ENCODE data around the gene ANKRD29. TPM values are rescaled to one million over a fixed set of nuclear protein-coding genes. Genes with fewer than 3 reads are reported as not detected.
"Not testable (repeated sequence)": the region's sequence is repeated elsewhere in the genome, so short reads cannot be mapped to it uniquely, and the experiment has no call there.

Gene ANKRD29
- total RNA-seq, 1 donor from 2014 or later = 11.9 TPM

DNA sequence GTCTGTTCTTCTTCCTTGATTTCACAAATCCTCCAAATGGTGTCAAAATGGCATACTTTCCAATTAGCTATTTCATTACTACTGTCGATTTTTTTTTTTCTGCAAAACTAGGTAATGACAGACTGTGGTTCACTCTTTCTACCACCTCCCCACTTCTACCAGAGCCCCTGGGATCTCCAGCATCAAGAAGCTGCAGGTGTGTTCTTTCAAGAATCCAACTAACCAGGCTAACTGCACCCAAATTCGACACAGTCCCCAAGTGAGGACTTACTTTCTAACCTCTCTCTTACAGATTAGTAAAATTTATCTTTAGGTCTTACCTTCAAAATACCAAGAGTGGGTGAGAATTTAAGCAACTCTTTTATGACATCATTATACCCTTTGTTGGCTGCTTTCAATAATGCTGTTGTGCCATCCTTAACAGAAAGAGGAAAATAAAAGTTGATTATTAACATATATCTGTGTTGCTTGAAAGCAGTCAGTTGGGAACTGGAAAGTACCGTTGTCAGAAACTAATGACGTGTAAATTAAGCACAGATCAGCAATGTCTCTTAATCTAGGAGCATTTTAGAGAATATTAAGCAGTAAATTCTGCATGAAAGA, 45.2 kb downstream of the ANKRD29 start:
- no peak for DNase-seq (ENCODE audit: low spot score)

DNA sequence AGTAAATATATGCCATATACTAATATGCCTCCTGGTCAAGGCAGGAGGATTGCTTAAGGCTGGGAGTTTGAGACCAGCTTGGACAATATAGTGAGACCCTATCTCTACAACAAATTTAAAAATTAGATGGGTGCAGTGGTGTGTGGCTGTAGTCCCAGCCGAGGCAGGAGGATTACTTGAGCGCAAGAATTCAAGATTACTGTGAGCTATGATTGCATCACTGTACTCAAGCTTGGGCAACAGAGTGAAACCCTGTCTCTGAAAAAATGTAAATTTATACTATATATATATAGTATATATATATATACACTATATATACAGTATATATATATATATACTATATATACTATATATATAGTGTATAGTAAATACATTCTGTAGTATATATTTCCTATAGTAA, 46.5 kb downstream of the ANKRD29 start:
- DNase-seq (ENCODE audit: low spot score) = no peak

DNA sequence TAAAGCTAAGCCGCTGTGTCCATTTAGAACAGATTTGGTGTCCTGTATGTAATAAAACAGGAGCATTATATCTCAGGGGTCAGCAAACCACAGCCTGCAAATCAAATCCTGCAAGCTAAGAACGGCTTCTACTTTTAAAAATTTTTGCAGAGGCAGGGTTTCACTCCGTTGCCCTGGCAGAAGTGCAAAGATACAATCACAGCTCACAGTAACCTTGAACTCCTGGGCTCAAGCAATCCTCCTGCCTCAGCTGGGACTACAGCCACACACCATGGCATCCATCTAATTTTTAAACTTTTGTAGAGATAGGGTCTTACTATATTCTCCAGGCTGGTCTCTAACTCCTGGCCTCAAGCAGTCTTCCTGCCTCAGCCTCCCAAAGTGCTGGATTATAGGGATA, 47.8 kb downstream of the ANKRD29 start:
- DNase-seq (ENCODE audit: low spot score) = no peak

DNA sequence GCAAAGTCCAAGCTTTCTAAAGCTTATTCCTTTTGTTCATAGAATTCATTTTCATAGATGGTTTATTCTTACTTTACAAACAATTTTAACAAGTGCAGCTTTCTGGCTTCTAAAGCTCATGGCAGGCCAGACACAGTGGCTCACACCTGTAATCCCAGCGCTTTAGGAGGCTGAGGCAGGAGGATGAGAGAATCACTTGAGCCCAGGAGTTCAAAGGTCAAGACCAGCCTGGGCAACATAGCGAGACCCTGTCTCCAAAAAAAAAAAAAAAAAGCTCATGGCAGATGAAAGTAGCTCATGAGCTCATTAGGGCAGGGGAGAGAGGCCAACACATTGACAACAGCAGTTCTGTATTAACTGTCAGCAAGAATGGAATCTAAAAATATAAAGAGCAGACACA, 48.3 kb downstream of the ANKRD29 start:
- no peak for DNase-seq (ENCODE audit: low spot score)

DNA sequence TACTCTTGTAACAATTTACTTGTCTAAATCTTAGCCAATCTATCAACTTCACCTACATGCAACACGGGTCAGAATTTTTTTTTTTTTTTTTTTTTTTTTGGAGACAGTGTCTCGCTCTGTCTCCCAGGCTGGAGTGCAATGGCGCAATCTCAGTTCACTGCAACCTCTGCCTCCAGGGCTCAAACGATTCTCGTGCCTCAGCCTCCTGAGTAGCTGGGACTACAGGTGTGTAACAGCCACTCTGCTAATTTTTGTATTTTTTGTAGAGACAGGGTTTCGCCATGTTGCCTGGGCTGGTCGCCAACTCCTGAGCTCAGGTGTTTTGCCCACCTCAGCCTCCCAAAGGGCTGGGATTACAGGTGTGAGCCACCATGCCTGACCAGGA, 49.6 kb downstream of the ANKRD29 start:
- not testable (repeated sequence) for DNase-seq (ENCODE audit: low spot score)

DNA sequence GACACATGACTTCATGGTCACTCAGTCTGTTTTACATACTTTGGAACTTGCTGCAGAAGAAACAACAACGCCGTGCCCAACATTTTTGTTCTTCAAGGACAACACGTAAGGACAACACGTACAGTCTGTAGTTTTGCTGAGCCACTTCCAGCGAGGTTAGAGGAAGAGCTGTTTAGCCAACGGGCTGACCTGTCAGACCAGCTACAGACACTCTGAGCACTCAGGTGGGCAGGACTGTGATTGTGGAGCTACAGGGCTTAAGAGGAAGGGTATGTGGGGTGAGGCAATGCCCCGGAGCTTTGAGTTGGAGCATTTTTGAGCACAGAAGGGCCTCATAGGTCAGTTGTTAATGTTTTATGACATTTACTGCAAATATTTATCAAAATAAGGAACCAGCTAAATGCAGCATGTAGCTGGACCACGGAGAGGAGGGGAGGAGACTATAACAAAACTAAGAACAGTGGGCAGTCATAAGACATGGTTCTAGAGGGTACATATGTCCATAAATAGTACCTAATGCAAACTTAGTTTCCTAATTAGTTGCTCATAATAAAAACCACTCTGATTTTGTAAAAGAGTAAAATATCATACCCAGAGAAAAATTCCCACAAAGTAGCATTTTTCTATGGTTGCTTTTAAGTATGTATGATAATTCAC, 50.1 kb downstream of the ANKRD29 start:
- DNase-seq (ENCODE audit: low spot score) = no peak

DNA sequence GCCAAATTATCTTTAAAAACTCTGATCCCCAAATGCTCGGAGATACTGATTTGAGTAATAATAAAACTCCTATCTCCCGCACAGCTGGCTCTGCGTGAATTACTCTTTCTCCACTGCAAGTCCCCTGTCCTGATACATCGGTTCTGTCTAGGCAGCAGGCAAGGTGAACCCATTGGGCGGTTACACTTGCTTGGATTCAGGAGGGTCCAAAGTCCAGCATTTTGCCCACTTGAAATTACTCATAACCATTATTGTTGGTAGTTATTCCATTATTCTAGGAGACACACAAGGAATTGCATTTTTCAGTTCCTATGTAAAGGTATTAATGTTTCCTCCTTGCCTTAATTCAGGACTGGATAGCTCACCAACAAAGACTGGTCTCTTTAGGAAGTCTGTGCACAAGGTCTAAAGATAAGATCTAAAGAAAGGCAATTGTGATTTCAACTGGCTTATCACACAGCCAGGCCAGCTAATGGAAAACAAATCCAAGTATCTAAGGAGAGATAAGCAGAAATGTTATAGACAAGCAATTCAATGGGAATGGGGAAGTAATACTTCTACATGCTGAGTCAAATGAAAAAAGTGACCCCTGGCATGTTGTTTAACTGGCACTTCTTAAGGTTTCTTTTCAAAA, 53.2 kb downstream of the ANKRD29 start:
- no peak for DNase-seq (ENCODE audit: low spot score)

DNA sequence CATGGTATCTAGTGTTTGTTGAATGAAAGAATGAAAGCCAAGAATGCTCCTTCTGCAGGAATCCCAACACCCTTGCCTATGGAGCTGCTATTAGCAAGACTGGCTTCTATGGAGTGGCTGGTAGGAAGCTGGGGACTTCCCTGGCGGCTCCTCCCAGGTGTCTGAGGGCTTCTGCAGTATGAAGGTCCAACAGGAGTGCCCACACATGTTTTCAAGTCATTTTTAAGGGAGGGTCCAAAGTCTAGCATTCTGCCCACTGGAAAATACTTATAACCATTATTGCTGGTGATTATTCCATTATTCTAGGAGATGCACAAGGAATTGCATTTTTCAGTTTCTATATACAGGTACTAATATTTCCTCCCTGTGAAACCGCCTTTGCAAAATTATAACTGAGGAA, 54.5 kb downstream of the ANKRD29 start:
- no peak for DNase-seq (ENCODE audit: low spot score)

DNA sequence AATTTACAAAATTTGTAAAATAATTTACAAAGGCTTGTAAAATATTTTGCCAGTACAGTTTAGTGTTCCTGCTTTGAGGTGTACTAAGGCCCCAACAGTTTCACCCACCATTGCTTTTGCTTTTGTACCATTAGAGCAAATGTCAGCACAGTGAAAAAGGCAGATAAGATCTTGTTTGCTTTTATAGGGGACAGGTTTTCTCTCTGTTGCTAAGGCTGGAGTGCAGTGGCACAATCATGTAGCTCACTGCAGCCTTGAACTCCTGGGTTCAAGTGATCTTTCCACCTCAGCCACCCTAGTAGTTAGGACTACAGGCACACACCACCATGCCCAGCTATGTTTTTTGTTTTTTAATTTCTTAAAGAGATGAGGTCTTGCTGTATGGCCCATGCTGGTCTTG, 56.8 kb downstream of the ANKRD29 start:
- no peak for DNase-seq (ENCODE audit: low spot score)

DNA sequence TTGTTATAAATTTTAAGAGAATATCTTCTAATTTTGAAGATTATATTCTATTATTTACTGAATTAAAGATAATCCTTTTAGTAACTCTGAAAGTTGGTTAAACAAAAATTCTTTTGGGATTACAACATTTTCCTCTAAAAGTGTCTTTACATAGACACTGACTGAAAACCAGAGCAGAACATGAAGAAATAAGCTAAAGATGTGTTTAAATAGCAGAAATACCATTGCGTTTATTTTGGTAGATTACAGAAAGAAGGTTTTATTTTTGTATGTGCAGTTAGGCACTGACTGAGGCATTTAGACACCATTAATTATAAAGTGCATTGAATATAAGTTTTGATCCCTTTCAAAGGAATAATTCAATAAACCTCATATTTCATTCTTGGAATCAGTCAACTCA, 62.9 kb downstream of the ANKRD29 start:
- no peak for DNase-seq (ENCODE audit: low spot score)

DNA sequence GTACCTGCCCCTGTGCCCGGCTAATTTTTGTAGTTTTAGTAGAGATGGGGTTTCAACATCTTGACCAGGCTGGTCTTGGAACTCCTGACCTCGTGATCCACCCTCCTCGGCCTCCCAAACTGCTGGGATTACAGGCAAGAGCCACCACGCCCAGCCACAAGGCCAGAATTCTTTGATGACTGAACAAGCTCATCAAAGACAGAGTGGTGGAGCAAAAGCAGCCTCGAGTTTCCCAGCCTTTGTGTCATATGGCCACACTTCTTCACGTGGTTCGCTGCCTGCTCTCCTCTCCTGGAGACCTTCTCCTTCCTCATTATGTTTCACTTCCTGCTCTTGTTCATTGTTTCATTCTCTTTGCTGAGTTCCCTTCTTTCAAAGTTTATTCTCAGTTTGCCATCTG, 66.5 kb downstream of the ANKRD29 start:
- no peak for DNase-seq (ENCODE audit: low spot score)

DNA sequence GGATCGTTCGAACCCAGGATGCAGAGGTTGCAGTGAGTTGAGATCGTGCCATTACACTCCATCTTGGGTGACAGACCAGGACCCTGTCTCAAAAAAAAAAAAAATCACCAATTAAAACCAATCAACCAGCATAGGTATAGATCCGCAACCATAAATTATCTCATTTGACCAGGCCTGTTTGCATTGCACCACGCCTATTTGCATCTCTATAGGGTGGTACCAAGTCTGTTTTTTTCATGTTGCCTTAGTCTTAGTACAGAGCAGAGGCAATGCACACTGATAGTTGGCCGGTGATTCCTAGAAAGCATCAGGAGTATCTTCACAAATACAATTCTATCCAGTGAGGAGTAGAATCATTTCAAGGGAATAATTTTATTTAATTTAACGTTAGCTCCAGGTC, 67.1 kb downstream of the ANKRD29 start:
- no peak for DNase-seq (ENCODE audit: low spot score)

DNA sequence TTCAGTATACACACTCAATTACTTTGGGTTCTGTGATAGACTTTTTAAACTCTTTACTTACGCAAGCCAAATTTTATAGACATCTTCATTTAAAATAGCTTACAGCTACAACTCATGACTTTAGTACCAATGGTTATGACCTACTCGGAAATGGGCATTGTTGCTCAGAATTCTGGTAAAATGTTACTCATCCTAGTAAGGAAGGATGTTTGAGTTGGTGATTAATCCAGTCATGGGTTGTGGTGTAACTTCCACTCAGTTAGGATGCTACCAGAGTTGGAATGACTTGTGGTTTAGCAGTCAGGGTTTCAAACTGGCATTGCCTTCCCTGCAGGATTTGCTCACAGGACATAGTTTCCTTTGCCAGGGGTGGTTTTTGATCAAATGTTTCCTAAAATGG, 69.0 kb downstream of the ANKRD29 start:
- DNase-seq (ENCODE audit: low spot score) = no peak

DNA sequence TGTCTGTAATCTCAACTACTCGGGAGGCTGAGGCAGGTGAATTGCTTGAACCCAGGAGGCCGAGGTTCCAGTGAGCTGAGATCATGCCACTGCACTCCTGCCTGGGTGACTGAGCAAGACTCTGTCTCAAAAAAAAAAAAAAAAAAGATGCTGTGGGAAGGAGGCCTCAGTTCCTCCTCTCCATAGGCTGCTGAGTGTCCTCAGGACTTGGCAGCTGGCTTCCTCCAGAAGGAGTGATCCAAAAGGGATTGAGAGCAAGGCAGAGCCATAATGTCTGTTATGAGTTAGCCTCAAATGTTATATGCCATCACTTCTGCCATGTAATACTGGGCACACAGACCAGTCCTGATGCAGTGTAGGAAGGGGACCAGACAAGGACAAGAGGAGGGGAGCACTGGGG, 69.8 kb downstream of the ANKRD29 start:
- DNase-seq (ENCODE audit: low spot score) = no peak

DNA sequence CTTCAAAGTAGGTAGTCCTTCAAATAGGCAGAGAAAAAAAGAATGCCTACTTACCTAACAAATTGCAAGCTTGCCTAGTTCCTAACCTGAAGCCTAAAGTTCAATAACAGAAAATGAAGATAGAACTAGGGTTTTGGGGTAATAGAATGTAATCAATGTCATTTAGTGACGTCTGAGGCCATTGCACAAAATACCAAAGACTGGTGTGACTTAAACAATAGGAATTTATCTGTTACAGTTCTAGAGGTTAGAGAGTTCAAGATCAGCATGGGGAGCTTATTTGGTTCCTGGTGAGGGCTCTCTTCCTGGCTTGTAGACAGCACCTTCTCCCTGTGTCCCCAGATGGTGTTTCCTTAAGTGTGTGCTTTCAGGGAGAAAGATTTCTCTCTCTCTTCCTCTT, 71.7 kb downstream of the ANKRD29 start:
- DNase-seq (ENCODE audit: low spot score) = no peak

DNA sequence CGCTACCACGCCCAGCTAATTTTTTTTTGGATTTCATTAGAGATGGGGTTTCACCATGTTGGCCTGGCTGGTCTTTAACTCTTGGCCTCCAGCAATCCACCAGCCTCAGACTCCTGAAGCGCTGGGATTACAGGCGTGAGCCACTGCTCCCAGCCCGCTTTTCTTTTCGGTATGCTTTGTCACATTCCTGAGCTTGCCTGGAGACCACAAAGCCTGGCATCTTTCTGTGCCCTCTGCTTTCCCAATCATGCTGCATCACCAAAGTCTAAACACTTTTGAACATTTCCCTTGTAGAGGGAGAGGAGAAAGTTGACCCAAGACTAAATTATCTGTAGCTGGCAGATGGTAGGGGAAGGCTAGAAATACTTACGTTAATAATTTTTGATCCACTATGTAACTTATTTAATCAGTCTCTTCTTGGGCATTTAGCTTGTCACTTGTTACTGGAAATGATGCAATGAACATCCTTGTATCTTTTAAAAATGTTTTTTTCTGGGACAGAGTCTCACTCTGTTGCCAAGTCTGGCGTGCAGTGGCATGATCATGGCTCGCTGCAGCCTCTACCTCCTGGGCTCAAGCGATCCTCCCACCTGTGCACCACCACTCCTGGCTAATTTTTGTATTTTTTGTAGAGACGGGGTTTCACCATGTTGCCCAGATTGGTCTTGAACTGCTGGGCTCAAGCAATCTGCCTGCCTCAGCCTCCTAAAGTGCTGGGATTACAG, 73.7 kb downstream of the ANKRD29 start:
- no peak for DNase-seq (ENCODE audit: low spot score)

DNA sequence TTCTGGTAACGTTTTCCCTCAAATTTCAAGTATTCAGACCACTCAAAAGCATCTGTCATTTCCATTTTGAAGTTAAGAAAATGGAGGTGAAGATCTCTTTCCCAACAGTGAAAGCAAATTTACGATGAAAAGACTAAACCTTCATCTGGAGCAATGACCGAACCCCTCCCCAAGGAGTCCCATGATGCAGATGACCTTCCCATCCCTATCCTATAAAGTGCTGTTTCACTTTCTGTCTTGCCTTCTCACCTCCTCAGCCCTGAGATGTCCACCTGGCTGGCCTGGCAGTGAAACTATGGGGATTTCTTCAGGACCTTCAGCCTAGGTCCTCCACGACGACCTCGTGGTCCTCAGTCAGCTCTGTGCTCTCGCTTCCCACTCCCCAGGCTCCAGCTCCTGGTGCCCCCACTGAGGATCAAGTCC, 75.5 kb downstream of the ANKRD29 start:
- no peak for DNase-seq (ENCODE audit: low spot score)

DNA sequence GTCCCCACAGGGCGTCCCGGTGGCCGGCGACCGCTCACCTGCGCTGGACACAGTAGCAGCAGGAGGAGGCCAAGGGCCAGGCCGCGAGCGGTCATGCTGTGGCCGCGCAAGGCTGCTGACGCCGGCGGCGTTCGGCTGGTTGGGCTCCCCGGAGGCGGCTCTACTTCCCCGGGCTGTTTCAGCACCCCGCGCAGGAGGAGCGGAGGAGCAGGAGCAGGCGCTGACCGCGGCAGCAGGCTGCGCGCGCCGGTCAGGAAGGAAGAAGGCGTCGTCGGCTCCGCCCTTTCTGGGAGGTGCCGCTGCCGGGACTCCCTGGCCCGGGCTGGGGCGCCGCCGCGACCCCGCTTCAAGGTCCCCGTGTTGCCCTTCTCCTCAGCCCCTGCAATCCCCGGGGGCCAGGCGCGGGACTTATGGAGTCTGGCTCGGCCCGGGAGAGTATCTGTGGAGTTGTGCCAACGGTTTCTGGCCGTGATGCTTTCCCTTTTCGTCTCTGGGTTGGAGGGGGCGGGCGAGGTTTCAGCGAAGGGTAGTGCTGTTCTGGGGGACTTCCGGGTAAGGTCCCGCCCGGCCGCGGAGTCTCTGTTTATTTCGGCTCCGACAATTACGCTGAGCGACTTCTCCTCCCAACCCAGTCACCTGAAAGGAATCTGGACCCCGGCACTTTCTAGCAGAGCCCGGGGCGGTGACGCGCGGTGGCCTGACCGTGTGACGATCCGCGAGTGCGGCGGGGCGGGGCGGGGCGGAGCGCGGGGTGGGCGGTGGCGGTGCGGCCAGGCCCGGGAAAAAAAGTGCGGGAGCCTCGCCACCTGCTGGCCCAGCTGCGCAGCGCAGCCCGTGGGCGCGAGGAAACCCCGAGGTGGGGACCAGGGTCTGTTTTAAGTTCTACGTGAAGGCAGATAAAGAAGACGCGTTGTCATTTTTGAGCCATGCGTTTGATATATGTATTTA, 76.2 kb downstream of the ANKRD29 start, which contains the start of gene NPC1:
Gene NPC1, minus strand, starts transcription at position 258 of the 948 bp plus-strand sequence. Its CDS starts 163 bp downstream, at position 95.
- DNase-seq (ENCODE audit: low spot score) = peak; percentile 99

DNA sequence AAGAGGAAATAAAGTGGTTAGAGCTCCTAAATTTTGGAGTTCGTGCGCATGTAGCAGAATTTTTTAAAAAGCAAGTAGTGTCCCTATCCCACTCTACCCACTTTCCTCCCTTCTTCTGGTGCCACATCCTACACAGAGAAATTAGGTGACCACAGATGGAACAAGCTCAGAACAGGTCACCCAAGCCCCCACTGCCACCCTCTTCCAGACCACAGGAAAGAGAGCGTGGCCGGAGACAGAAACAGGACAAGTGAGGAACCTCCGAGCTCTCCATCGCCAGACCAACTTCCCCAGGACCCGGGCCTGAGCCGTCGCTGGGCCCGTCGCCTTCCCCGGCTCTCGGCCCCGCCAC, 76.8 kb downstream of the ANKRD29 start:
- no peak for DNase-seq (ENCODE audit: low spot score)

DNA sequence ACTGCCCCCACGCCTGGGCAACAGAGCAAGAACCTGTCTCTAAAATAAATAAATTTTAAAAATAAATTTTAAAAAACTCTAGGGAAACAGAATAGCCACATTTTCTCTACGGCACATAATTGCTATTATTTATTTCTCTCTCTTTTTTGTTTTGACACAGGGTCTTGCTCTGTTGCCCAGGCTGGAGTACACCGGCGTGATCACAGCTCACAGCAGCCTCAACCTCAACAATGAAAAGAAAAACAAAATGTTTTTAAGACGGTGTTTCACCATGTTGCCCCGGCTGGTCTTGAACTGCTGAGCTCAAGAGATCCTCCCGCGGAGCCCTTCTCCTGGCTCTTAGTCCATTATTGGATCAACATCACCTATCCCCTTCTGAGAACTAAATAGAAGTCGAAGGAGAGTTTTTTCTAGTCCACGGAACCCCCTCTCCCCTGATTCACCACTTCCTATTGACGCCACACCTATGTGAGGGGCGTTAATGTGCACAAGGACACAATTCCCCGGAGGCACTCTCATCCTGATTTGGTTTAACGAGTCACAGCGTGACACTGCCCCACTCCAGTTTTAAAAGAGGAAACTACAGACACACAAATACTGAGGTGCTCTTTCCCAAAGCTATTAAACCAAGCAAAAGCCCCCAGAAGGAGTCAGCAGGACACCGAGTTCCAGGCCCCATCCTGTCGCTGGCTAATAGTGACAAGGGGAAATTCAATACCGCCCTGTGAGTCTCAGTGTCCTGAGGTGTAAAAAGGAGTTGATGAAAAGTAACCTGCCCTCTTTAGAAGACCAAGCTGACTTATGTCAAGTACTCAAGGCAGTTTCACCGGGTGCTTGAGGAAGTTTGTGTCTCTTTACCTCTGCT, 77.5 kb downstream of the ANKRD29 start:
- DNase-seq (ENCODE audit: low spot score) = no peak

Measured in mesenteric fat pad (tissue), 1 donor.